Suprapubic skin (tissue), 4 donors: ENCODE data around the gene KIRREL3. TPM values are rescaled to one million over a fixed set of nuclear protein-coding genes. Genes with fewer than 3 reads are reported as not detected.

Experiments used
- DNase-seq, 2 donors: peaks; one replicate each; pipeline ENCODE4 v3.0.0-alpha.2; 2019; ENCODE audit warnings: low spot score in 2 of 2
- H3K27ac ChIP-seq: fragments of 200-600 bp; sonication (generic); one replicate; pipeline ENCODE4 v1.5.1; 2019
- H3K27me3 ChIP-seq: fragments of 200-600 bp; sonication (generic); one replicate; pipeline ENCODE4 v1.5.1; 2019
- H3K36me3 ChIP-seq: fragments of 200-600 bp; sonication (generic); one replicate; pipeline ENCODE4 v1.5.1; 2019
- H3K4me1 ChIP-seq: fragments of 200-600 bp; sonication (generic); one replicate; pipeline ENCODE4 v1.5.1; 2019
- H3K4me3 ChIP-seq: fragments of 200-600 bp; sonication (generic); one replicate; pipeline ENCODE4 v1.5.1; 2019; ENCODE audit warnings: mild to moderate bottlenecking
- H3K9me3 ChIP-seq: fragments of 200-600 bp; sonication (generic); one replicate; pipeline ENCODE4 v1.5.1; 2019
- CTCF ChIP-seq, 2 donors: fragments of 200-600 bp in 1 of 2; fragments of 450-650 bp in 1 of 2; sonication (generic) in 1 of 2; IDR thresholded peaks; one replicate each; pipeline ENCODE4 v1.5.1; 2016 to 2019; ENCODE audit warnings: antibody characterized with exemption in 2 of 2, mild to moderate bottlenecking in 1 of 2, moderate library complexity in 1 of 2
- EP300 ChIP-seq: sonication (generic); formaldehyde crosslinking; IDR thresholded peaks from one replicate; pipeline ENCODE4 v1.6.1; 2017; ENCODE audit warnings: antibody characterized with exemption
- POLR2A ChIP-seq, 2 donors: fragments of 450-650 bp; IDR thresholded peaks; one replicate each; pipeline ENCODE4 v1.6.1; 2017; ENCODE audit warnings: antibody characterized with exemption in 2 of 2, mild to moderate bottlenecking in 2 of 2, moderate library complexity in 2 of 2
- POLR2AphosphoS5 ChIP-seq, 3 donors: sonication (generic); formaldehyde crosslinking; IDR thresholded peaks; one replicate each; pipeline ENCODE4 v1.6.1; 2017; ENCODE audit warnings: antibody characterized with exemption in 3 of 3
- WGBS: methylation state at CpG from one replicate; pipeline ENCODE4 v1.1.5; 2018; 5-methylcytosine and 5-hydroxymethylcytosine counted together
- total RNA-seq, 4 donors: library from RNA; depleted of rRNA; stranded (reverse); fragments of >200 nt; gene quantifications; one replicate each; pipeline ENCODE4 v1.1.0, GENCODE V29; 2016

The KIRREL3 gene
- total RNA-seq, 4 donors from 2014 or later: 0.17 TPM; not detected in 3

DNA sequence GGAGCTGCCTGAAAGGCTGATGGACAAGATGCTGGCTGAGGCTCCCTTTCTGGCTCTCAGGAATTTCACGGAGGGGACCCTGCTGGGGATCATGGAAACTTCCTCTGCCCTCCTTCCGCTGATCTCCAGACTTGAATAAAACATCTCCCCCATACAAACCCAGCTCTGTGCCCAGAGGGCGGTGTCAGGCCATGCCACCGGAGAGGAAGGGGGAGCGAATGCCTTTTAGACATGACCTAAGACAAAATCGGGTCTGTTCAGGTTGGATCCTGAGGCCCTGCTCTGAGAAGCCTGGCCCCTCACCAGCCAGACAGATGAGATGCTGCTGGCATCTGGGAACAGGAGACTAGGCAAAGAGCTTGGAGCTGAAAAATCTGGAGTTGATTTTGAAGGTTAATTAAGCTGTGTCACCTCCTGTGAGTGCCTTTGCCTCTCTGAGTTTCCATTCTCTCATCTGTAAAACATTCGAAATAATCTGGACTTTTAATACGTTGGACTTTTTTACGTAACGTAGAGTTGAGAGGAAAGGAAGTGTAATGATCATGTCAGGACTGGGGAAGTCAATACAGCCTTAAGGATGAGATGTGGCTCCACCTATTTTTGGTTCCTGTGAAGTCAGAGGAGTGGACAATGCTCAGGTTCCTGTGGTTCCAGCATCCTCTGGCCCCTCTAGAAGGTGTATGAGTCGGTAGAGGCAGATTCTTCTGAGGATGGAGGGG, 481.4 kb downstream of the KIRREL3 start:
- DNase-seq: no peak

DNA sequence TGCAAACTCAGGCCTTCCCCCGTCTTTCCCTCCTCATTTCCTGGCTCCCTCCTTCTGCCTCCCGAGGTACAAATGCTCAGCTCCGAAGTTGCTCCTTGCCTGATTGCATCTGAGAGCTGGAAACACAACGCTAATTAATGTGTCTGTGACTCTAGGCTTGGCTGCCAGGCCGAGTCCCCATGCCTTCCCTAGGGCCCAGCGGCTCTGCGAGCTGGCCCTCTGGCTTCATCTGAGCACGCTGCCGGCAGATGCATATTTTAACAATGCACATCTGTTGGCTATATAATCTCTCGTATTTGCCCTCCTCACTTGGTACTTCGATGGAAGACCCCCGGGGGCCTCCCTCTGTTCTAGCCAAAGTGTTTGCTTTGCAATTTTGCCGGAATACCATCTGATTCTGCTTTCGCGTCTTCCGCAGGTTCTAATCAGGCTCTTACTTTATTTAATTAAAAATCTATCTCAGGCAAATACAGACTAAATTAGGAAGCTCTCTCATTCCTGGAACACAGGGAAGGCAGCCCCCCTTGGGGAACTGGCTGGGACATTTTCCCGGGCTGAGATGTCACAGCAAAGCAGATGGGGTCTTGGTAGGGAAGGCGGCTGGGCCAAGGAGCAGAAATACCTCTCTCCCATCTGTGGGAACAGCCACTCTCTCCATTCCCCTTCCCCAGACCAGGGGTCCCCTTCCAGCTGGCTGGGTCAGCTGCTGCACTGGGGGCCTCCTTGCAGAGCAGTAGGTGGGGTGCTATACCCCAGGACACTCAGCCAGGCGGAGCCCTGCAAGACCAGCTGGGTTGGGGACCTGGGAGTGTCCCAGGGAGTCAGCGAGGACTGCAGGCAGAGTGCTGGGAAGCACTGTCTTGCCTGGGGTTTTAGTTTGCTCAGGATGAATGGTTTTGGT, 482.2 kb downstream of the KIRREL3 start:
- DNase-seq: no peak
- Histone ChIP-seq H3K27ac (no peak overlapping the region), H3K9me3 (no peaks in the 10 kb centered on the region), H3K36me3 (no peaks in the 10 kb centered on the region), H3K4me1 (no peaks in the 10 kb centered on the region), H3K27me3 (peaks cover under 1% of the 10 kb centered on the region), H3K4me3 (no peak overlapping the region)
- TF ChIP-seq POLR2A (IDR thresholded peaks at IDR 0.05) (no peak), CTCF (IDR thresholded peaks at IDR 0.05) (no peak), POLR2AphosphoS5 (IDR thresholded peaks at IDR 0.05) (no peak), EP300 (no peak)
- WGBS: 61% methylated on average over 20 of the region's 20 CpGs

More for the DNA sequence above, 481.4 kb downstream of the KIRREL3 start:
- no peaks in the 10 kb centered on the region for H3K9me3 ChIP-seq
- no peak for TF ChIP-seq POLR2AphosphoS5 (IDR thresholded peaks at IDR 0.05)
- H3K27ac ChIP-seq: no peak overlapping the region
- no peak overlapping the region for H3K4me3 ChIP-seq
- WGBS: 74% methylated on average over 9 of the region's 11 CpGs
- H3K4me1 ChIP-seq: no peaks in the 10 kb centered on the region
- H3K27me3 ChIP-seq: no peaks in the 10 kb centered on the region
- no peaks in the 10 kb centered on the region for H3K36me3 ChIP-seq

DNA sequence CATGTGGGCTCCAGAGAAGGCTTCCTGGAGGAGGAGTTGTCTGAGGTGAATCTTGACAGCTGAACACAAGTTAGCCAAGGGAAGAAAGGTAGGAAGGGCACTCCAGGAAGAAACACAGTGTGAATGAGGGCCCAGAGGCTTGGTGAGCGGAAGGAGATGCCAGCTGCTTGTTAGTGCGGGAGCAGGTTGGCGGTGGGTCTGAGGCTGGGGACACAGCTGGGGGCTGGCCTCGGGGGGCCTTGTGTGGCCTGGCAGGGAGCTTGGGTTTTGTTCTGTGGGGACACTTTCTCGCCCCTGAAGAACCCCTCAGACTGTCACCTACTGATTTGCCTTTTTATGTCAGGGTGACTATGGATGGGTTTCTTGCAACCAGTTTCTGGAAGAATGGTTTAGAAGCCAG, 485.1 kb downstream of the KIRREL3 start:
- no peak overlapping the region for H3K27ac ChIP-seq
- no peaks in the 10 kb centered on the region for H3K4me1 ChIP-seq
- H3K27me3 ChIP-seq: peaks cover 3% of the 10 kb centered on the region
- no peaks in the 10 kb centered on the region for H3K9me3 ChIP-seq
- DNase-seq: no peak
- 89% methylated on average over 5 of the region's 5 CpGs for WGBS
- no peak overlapping the region for H3K4me3 ChIP-seq
- no peaks in the 10 kb centered on the region for H3K36me3 ChIP-seq
- TF ChIP-seq CTCF (IDR thresholded peaks at IDR 0.05): no peak
- TF ChIP-seq EP300: no peak
- no peak for TF ChIP-seq POLR2AphosphoS5 (IDR thresholded peaks at IDR 0.05)
- no peak for TF ChIP-seq POLR2A (IDR thresholded peaks at IDR 0.05)

- TF ChIP-seq EP300 (no peak), CTCF (IDR thresholded peaks at IDR 0.05) (no peak), POLR2A (IDR thresholded peaks at IDR 0.05) (no peak), POLR2AphosphoS5 (IDR thresholded peaks at IDR 0.05) (no peak)
- no peaks in the 10 kb centered on the region for H3K9me3 ChIP-seq
- no peak overlapping the region for H3K27ac ChIP-seq
- H3K4me3 ChIP-seq: no peak overlapping the region
- WGBS: 76% methylated on average over 10 of the region's 10 CpGs
- H3K36me3 ChIP-seq: no peaks in the 10 kb centered on the region
- no peak for DNase-seq
- peaks cover 3% of the 10 kb centered on the region for H3K27me3 ChIP-seq
- no peaks in the 10 kb centered on the region for H3K4me1 ChIP-seq
These were observed 486.4 kb downstream of the KIRREL3 start for GRCh38 chr11:126514061-126514693.

- no peak for DNase-seq
These were observed 487.5 kb downstream of the KIRREL3 start for GRCh38 chr11:126512741-126513715.

More at GRCh38 chr11:126512741-126513715, 487.5 kb downstream of the KIRREL3 start:
- Histone ChIP-seq H3K27ac (no peak overlapping the region), H3K9me3 (no peaks in the 10 kb centered on the region), H3K4me3 (no peak overlapping the region), H3K36me3 (no peaks in the 10 kb centered on the region), H3K27me3 (peaks cover 11% of the 10 kb centered on the region), H3K4me1 (no peaks in the 10 kb centered on the region)
- whole genome bisulfite sequencing: 67% methylated on average over 9 of the region's 11 CpGs
- no peak for TF ChIP-seq POLR2AphosphoS5 (IDR thresholded peaks at IDR 0.05)
- no peak for TF ChIP-seq CTCF (IDR thresholded peaks at IDR 0.05)
